ENCODE data around the gene CAMSAP1.

The CAMSAP1 gene

DNA sequence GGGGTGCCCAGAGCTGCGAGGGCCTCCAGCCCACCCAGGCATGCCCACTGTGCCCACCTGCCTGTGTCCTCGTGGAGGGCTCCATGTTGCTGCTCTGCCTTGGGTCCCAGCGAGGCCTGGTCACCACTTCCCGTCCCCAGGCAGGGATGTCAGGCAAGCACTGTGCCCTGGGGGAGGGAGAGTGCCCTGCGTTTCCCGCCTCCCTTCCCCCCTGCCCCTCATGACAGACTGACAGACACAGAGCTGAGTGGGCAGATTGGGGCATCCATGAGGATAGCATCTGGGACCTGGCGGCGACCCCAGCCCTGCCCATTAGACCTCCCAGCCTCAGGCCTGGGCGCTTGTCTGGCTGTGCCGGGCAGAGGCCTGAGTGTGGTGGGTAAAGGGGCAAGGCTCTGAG, 148.5 kb downstream of the CAMSAP1 start:
- TF ChIP-seq TAF1 (IDR thresholded peaks at IDR 0.05; ENCODE audit: borderline replicate concordance, low read depth, low read length) (no peak), POLR2AphosphoS5 (IDR thresholded peaks at IDR 0.05; ENCODE audit: low read depth, low read length) (no peak), POLR2A (IDR thresholded peaks at IDR 0.05; ENCODE audit: low read depth, low read length) (no peak)
- no peak for DNase-seq (ENCODE audit: insufficient read length)
- FAIRE-seq, result no peak
